Measurements from ENCODE around the gene ZBTB20. TPM values are rescaled to one million over a fixed set of nuclear protein-coding genes. Genes with fewer than 3 reads are reported as not detected.

Gene ZBTB20
- total and polyA plus RNA-seq, 2 experiments from 2014 or later, result 15.7 to 37.3 TPM

DNA sequence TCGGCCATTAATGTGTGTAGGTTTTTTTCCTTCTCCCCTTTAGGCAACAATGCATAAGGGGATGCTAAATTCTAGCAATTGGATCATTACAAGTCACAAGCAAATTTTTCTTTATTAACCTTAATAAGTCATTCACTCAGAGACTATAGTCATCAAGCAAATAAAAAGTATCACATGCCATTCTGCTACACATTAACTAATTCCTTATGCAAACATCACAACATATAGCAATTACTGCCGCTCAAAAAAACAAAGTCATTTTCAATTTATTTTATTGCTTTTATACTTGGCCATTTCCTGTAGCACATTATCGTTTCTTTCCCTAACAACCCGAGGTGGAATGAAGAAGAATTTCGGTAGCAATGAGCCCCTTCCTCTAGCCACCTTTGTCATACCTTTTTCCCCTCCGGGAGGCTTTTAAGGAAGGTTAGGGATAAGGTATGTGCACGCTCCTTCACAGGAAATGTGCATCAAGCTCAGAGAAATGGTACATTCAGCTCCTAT is 432.1 kb downstream of the ZBTB20 start:
- Histone ChIP-seq H3K4me1 (ENCODE audit: low read depth) (no peaks in the 10 kb centered on the region), H3K27ac (no peak overlapping the region), H3K27me3 (no peaks in the 10 kb centered on the region), H3K4me3 (no peak overlapping the region), H3K9me3 (ENCODE audit: low read depth) (no peaks in the 10 kb centered on the region), H3K36me3 (no peaks in the 10 kb centered on the region)
- no peak for DNase-seq (ENCODE audit: low read depth in 1 of 2, low spot score in 1 of 2)
- TF ChIP-seq, protein P1, sequence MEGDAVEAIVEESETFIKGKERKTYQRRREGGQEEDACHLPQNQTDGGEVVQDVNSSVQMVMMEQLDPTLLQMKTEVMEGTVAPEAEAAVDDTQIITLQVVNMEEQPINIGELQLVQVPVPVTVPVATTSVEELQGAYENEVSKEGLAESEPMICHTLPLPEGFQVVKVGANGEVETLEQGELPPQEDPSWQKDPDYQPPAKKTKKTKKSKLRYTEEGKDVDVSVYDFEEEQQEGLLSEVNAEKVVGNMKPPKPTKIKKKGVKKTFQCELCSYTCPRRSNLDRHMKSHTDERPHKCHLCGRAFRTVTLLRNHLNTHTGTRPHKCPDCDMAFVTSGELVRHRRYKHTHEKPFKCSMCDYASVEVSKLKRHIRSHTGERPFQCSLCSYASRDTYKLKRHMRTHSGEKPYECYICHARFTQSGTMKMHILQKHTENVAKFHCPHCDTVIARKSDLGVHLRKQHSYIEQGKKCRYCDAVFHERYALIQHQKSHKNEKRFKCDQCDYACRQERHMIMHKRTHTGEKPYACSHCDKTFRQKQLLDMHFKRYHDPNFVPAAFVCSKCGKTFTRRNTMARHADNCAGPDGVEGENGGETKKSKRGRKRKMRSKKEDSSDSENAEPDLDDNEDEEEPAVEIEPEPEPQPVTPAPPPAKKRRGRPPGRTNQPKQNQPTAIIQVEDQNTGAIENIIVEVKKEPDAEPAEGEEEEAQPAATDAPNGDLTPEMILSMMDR (IDR thresholded peaks at IDR 0.05; ENCODE audit: low read depth, low read length), result no peak

DNA sequence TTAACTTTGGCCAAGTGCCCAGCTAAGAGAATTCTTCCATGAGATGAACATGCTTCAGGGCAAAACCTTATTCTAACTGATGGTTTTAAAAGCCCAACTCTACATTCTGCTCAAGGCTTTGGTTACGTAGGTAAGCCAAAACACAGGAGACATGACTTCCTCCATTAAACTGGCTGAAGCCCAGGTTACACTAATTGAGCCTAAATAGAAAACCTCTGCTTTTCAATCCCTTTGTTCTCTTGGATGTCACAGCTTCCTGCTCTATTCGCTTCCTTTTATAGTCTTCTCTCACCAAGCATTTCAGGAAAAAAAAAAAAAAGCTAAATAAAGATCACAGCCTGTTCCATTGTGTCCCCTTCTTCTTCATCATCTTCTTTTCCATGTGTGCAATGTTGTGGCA is 432.9 kb downstream of the ZBTB20 start:
- Histone ChIP-seq H3K36me3 (no peaks in the 10 kb centered on the region), H3K9me3 (ENCODE audit: low read depth) (no peaks in the 10 kb centered on the region), H3K4me3 (no peak overlapping the region), H3K27ac (no peak overlapping the region), H3K27me3 (no peaks in the 10 kb centered on the region), H3K4me1 (ENCODE audit: low read depth) (no peaks in the 10 kb centered on the region)
- no peak for DNase-seq (ENCODE audit: low read depth in 1 of 2, low spot score in 1 of 2)
- TF ChIP-seq, protein P1 (IDR thresholded peaks at IDR 0.05; ENCODE audit: low read depth, low read length), result no peak

DNA sequence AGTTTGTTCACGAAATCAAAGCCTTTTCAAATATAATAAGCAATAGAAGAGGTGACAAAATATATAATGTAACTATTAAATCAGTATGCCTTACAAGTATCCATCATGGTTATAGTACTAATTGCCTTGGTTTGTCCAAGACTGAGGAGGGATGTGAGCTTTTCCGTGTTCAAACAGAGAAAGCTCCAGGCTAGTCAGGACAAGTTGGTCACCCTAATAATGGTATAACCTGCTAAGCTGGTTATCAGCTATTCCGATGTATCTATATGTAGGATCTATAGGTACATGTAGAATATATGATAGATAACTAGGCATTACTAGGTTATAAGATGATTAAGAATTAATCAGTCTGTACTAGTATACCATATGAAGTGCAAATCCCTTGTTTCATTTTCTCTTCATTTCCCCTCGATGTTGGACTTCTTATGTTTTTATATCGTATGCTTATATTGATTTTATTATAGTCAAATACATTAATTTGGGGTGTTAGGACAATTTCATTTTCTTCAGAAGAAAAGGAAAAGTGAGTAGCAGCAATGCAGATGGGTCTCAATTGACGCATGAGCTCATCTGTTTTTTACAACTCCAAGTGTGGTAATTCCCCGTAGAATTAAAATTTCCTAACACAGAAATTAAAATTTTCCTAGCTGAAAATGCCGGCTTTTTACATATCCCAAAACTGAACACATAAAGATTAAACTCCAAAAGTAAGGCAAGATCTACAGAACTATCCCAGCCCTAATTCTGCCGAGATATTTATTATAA is 434.2 kb downstream of the ZBTB20 start:
- no peaks in the 10 kb centered on the region for H3K36me3 ChIP-seq
- TF ChIP-seq, protein P1 (IDR thresholded peaks at IDR 0.05; ENCODE audit: low read depth, low read length), result no peak
- H3K27ac ChIP-seq, result no peak overlapping the region
- no peak overlapping the region for H3K4me3 ChIP-seq
- no peaks in the 10 kb centered on the region for H3K4me1 ChIP-seq (ENCODE audit: low read depth)
- H3K27me3 ChIP-seq, result no peaks in the 10 kb centered on the region
- no peaks in the 10 kb centered on the region for H3K9me3 ChIP-seq (ENCODE audit: low read depth)
- DNase-seq (ENCODE audit: low read depth in 1 of 2, low spot score in 1 of 2), result no peak

DNA sequence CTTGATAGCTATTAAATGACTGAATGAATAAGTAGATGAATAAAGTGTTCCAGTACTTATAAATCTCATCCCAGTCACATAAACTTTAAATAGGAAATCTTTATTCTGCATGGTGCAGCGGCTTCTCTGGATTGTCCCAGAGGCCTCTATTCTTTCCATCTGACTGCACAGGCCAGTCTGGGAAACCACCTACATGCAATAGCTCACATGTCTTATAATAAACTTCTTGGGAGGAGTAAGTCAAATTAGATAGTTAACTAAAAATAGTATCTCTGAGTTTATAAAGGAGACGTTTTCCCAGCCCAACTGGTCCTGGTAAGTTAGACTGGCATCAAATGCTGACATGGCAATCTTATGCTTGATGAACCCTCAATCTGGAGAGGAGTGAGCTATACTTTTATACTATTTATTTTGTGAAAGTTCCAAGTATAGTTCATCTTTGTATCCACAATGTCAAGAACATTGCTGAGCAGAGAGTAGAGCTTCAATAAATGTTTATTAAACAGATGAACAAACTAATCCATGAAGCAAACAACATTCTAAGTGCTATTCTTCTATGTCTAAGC is 435.7 kb downstream of the ZBTB20 start:
- DNase-seq (ENCODE audit: low read depth in 1 of 2, low spot score in 1 of 2), result no peak
- no peak overlapping the region for H3K27ac ChIP-seq
- no peak overlapping the region for H3K4me3 ChIP-seq
- TF ChIP-seq, protein P1 (IDR thresholded peaks at IDR 0.05; ENCODE audit: low read depth, low read length), result no peak
- H3K9me3 ChIP-seq (ENCODE audit: low read depth), result no peaks in the 10 kb centered on the region
- no peaks in the 10 kb centered on the region for H3K36me3 ChIP-seq
- H3K27me3 ChIP-seq, result no peaks in the 10 kb centered on the region
- H3K4me1 ChIP-seq (ENCODE audit: low read depth), result peaks cover 7% of the 10 kb centered on the region

DNA sequence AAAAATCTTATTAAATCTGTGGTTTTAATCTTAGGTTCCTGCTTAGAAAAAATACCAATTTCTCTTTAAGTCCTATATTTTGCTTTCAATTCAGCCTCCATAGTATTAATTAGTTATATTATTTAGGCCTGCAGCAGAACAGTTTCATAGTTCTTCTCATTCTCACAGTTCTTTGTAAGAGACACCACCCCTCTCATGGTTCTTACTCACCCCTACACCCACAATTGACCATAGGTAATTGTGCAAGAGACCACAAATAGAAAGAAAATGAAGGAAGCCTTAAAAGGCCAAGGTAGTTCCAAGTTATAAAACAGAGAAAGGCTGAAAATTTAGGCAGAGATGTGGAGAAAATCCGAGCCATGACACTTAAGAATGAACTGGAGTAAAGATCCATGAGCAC is 438.0 kb downstream of the ZBTB20 start:
- Histone ChIP-seq H3K4me1 (ENCODE audit: low read depth) (peaks cover 9% of the 10 kb centered on the region), H3K9me3 (ENCODE audit: low read depth) (no peaks in the 10 kb centered on the region), H3K36me3 (no peaks in the 10 kb centered on the region), H3K27me3 (no peaks in the 10 kb centered on the region), H3K27ac (no peak overlapping the region), H3K4me3 (no peak overlapping the region)
- DNase-seq (ENCODE audit: low read depth in 1 of 2, low spot score in 1 of 2), result peak in 1 of 2 donors; percentile 45
- TF ChIP-seq, protein P1 (IDR thresholded peaks at IDR 0.05; ENCODE audit: low read depth, low read length), result no peak
